CD4-positive, alpha-beta T cell treated with Interleukin-6 for 4 hours (primary cell): ENCODE data around the gene TMEM167B.
"Not testable (repeated sequence)": the region's sequence is repeated elsewhere in the genome, so short reads cannot be mapped to it uniquely, and the experiment has no call there.

ENCODE experiments used
- DNase-seq: peaks from one replicate; pipeline ENCODE4 v3.0.0-alpha.2; 2020; ENCODE audit warnings: mixed read lengths

The TMEM167B gene

DNA sequence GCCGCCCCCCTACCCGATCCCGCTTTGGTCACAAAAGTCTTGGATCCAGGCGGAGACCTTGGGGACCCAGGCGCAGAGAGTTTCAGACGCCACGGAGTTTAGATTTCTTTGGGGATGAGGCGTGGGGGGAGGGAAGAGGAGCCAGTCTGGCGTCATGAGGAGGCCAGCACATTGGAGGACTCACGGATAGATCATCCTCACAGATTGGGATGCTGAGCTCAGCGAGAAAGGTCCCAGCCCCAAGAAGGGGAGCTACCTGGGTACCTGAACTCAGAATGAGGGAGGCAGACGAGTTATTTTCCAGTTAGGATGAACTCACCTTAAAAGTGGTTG is 23.7 kb downstream of the TMEM167B start:
- DNase-seq: no peak

DNA sequence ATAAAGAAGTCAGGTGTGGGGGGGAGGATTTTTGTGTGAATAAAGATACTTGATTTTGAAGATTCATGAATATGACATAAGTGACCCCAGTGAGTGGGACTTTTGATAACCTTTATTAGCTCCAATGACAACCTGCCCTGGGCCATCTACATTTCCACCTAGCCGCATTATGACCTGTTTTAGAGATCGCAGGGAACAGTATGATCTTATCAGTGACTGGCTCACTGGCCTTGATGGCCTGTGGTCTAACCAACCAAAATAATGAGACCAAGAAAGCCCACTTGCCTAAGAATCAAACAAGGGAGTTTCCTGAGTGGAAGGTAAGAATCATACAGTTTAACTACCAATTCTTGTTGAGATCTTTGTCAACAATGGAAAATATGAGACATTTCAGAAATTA is 25.1 kb downstream of the TMEM167B start:
- DNase-seq: no peak

DNA sequence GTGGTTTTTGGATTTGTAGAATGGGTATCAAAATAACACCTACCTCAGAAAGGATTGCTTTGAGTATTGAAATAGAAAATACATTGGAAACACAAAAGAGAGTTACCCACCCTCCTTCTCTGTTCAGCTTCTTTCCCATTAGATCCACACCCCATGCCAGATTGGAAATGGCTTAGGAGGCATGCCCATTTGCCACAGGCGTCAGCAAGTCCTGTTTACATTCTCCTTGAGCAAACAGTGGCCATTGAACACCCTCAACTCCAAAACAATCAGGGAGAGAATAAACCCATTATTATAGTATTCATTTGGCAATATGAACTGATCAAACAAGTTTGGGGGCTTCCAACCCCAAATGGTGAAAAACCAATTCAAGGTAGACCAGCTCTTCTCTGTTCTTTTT is 25.7 kb downstream of the TMEM167B start:
- no peak for DNase-seq

DNA sequence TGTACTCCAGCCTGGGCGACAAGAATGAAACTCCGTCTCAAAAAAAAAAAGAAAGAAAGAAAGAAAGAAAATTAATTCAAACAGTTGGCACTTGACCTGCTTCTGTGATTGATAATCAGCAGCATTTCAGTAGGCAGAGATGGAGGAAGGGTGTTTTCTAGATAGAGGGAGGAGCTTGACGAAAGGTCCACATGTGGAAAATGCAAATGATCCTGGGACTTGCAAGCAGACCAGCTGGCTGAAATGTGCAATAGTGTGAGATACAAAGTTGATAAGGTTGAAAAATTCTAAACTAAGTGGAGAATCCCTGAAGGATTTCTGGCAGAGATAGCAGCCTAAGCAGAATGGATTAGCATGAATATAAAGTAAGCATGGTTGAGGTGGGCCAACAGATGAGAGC is 27.5 kb downstream of the TMEM167B start:
- DNase-seq: no peak

DNA sequence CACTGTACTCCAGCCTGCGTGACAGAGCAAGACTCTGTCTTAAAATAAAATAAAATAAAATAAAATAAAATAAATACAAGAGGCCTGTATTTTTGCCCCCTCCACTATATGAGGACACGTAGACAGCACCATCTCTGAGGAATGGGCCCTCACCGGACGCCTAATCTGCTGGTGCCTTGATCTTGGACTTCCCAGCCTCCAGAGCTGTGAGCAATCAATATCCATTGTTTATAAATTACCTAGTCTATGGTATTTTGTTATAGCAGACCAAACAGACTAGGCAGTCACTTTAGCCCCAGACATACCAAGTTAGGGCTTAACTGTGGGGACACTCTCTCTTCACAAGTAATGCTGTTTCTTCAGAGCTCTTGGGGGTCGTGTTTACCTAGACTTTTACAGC is 29.8 kb downstream of the TMEM167B start:
- DNase-seq: no peak

DNA sequence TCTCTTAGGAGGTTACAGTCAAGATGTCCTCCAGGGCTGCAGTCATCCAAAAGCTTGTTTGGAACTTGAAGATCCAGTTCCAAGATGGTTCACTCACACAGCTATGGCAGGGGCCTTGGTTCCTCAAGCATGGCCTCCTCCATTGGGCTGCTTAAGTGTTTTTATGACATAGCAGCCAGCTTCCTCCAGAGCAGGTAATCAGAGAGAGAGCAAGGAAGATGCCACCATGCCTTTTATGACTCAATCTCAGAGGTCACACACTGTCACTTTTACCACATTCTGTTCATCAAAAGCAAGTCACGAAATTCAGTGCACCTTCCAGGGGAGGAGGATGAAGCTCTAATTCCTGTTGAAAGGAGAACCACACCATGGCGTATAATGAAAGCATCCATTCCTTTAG is 40.5 kb downstream of the TMEM167B start:
- DNase-seq: no peak

DNA sequence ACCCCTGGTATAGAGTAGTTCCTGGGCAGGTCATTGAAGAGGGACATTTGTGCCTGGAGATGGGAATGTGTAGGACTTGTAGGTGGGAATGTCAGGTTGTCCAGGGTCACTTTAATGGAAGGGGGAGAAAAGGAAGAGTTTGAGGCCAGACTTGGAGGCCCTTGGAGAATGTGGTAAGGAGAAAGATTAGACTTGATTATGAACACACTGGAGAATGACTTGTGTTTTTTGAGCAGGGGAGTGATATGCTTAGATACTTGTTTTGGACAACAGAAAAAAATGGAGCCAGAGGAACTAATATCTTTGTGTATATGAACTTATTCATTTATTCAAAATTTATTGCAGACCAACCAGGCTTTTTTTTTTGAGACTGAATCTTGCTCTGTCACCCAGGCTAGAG is 41.2 kb downstream of the TMEM167B start:
- no peak for DNase-seq

DNA sequence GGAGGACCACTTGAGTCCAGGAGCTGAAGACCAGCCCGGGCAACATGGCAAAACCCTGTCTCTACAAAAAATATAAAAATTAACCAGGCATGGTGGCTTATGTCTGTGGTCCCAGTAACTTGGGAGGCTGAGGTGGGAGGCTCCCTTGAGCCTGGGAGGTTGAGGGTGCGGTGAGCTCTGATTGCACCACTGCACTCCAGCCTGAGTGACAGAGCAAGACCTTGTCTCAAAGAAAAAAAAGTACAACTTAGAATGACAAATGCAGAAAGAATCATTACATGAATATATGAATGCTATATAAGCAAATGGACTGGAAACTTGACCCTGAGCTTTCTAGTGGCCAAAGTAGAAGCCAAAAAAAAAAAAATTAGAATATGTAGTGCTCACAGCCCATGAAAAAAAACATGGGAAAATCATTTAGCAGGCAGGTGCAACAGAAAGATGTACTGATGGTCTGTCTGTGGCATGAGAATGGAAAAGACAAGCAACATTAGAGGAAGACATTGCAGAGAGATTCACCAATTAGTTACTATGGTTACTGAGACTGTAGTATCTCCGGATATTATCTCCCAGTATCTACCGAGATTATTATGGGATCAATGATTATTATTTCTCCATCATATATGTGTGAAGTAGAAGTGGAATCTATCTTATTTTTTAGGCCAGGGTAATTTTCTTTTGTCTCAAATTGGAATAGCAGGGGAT is 42.6 kb downstream of the TMEM167B start:
- no peak for DNase-seq

DNA sequence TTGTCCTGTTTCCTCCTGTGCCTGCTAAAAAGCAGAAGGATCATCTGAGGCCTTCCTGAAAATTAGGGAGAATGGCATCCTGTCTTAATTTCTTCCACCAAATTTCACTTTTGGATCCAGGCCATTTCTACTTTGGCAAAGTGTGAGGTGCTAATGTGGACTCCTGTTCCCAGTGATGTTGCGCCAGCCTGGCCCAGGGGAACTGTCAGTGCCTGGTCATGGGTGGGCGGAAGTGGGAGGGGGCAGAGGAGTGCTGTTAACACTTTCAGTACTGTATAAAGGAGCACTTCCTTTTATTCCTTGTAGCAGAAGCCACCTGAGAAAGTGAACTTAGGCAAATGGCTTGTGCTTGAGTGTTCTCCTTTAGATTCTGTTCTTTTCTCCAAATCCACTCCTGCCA is 43.3 kb downstream of the TMEM167B start:
- peak; percentile 6 for DNase-seq

DNA sequence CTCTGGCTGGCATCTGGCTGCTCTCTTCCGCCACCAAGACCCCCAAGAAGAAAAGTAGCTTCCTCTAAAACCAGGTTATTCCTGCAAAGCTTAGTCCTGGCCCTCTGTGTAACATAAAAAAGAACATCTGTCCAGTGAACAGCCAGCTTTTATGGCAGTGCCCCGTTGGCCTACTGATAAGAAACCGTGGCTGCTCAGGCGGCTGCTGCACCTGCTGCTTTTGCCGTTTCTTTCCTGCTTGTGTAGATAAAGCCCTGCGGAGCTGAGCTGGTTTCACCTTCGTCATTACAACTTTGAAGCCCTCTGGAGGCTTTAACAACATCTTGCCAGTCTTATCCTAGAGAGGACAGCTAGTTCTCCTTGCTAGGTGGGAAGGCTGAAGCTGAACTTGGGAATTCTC is 43.9 kb downstream of the TMEM167B start:
- no peak for DNase-seq

DNA sequence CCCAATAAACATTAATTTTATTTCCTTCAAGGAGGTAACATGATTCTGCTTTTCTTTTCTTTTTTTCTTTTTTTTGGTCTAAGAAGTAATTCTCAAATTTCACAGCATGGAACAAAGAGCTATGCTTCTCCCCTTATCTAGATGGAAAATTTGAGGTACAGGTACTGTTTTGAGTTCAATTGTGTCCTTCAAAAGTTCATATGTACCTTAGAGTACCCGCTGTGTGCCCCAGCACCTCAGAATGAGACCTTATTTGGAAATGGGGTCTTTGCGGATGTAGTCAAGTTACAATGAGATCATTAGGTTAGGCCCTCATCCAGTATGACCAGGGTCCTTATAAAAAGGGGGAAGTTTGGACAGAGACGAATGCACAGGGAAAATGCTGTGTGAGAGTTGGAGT is 45.4 kb downstream of the TMEM167B start:
- DNase-seq: no peak

DNA sequence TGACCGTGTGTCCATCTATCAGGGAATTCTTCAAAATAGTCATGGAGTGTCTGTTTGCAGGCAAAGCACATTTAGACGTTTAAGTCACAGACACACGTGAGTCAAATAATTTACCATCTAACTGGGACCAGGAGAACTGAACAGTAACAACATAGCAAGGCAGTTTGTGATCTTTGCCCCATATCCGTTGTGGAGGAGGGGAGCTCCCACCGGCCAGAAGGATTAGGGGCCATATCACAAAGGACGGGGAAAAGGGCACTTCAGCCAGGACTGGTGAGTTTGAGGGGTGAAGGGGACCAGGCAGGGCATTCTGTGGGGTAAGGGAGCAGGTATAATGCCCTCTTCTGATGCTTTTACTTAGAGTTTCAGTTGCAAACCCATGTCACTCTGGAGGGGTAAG is 46.2 kb downstream of the TMEM167B start:
- no peak for DNase-seq

DNA sequence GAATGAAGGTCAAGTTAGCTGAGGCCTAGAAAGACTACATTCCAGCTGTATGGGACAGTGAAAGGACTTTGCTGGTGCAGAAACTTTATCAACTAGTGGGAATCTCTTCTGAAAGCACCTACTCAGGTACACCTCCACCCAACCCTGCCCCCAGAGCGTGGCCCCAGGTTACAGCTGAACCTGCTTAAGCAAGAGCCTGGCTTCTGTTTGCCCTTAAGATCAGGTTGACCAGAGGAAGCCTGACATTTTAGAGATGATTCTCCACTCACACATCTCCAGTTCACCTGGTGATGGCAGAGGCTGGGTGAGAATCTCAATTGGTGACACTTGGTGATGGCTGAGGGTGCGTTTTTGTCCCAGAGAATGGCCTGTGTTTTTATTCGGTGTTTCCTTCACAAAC is 47.4 kb downstream of the TMEM167B start:
- DNase-seq: no peak

DNA sequence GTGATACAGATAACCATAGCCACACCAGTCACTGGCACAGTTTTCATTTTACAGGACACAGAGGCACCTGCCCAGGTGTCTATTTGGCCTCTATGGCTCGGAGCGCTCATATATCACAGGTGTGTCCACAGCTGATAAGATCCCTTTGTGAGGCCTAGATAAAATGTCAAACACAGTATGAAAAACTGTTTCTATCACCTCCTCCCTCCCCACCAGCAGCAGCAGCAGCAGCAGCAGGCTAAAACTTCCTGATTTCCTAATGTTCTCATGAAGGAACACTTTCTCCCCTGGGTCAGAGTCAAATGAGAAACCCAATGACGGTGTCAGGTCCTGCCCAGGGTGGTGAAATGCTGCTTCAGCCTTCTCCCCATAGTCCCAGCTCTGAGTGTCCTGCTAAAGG is 47.8 kb downstream of the TMEM167B start:
- DNase-seq: no peak

DNA sequence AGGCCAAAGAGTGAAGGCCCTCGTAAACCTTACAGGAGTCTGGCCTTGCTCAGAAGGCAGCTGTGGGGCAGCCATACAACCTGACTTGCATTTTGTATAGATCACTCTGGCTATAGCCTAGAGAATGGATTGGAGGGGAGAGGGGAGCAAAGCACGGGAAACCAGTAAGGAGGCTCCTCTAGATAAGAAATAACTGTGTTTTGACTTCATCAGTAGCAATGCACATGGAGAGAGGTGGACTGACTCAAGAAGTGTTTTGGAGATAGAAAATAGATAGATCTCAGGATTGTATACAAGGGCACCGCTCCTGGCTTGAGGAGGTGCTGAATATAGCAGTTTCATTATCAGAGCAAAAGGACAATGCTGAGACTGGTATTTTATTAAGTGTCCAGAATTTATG is 49.8 kb downstream of the TMEM167B start:
- DNase-seq: no peak

DNA sequence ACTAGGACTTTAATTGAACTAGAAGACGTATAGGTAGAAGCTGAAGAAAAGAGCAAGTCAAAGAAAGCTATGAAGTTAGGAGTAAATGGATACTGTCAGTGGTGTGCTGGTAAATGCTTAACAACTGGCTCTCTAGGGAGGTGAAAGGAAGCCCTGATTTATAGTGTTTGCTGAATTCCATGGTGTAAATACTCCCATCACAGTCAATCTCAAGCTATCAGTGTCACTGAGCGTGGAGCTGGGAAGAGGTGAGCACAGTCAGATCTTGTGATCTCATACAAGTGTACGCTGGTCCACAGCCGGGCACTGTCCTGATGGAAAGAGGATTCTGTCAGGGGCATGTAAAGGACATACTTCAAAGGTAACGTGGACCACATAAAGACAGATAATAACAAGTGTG is 51.7 kb downstream of the TMEM167B start:
- DNase-seq: no peak

DNA sequence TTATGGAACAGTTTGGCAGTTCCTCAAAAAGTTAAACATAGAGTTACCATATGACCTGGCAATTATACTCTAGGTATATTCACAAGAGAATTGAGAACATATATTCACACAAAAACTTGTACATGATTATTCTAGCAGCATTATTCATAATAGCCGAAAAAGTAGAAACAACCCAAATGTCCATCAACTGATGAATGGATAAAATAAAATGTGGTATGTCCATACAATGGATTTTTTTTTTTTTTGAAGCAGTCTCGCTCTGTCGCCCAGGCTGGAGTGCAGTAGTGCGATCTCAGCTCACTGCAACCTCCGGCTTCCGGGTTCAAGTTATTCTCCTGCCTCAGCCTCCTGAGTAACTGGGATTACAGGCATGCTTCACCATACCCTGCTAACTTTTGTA is 52.2 kb downstream of the TMEM167B start:
- not testable (repeated sequence) for DNase-seq
